DMS79 (cell line): Measurements from ENCODE around the gene SLC26A1.

Experiments
- DNase-seq: peaks from one replicate; lab custom pipeline; 2025; lab: John Stamatoyannopoulos, UW

The SLC26A1 gene

GRCh38 chr4:1028574-1029220 lies 35.5 kb upstream of the SLC26A1 start:
- no peak for DNase-seq

DNA sequence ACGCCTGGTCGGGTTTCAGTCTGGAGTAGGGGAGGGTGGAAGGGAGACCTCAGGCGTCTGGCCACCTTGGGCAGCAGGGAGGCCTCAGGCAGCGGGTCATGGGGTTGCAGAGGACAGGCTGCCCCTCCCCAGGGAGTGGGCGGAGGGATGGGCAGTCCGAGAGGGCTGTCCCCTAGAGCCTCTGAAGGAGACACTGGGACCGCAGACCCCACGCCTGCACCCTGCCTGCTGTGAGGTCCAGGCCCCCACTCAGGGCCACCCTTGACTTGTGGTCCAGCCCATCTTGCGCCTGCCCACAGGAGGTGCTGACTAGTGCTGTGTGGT lies 34.7 kb upstream of the SLC26A1 start:
- DNase-seq = no peak

DNA sequence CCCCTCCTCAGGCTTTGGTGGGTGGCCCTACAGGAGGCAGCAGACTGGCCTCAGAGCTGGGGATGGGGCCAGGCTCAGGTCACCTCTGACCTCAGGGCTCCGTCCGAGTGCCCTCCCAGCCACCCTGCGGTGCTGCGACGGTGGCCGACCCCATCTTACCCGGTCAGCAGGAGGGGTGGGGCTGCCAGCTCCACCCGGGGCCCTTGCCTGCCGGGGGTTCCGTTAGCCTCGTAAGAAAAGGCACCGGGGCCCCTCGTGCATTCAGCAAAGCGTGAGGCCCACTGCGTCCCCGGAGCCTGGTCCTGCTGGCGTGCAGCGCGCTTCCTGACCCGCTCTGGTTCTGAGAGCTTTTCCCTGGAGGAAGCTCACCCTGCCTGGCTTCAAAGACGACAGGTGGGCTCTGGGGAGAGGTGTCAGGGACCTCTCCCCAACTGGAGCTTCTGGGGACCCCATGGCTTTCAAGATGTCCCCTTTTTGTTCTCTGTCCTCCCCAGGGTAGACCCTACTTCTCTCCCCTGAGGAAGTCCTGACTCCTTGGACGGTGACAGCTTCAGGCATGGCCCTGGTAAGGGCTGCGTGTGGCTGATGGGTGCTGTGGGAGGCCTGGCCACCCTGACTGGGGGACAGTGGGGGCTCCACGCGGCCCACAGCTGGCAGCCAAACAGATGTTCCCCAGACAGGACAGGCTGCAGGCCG lies 34.2 kb upstream of the SLC26A1 start:
- DNase-seq = no peak

- DNase-seq = no peak
These were observed 32.9 kb upstream of the SLC26A1 start for GRCh38 chr4:1026115-1026514.

DNA sequence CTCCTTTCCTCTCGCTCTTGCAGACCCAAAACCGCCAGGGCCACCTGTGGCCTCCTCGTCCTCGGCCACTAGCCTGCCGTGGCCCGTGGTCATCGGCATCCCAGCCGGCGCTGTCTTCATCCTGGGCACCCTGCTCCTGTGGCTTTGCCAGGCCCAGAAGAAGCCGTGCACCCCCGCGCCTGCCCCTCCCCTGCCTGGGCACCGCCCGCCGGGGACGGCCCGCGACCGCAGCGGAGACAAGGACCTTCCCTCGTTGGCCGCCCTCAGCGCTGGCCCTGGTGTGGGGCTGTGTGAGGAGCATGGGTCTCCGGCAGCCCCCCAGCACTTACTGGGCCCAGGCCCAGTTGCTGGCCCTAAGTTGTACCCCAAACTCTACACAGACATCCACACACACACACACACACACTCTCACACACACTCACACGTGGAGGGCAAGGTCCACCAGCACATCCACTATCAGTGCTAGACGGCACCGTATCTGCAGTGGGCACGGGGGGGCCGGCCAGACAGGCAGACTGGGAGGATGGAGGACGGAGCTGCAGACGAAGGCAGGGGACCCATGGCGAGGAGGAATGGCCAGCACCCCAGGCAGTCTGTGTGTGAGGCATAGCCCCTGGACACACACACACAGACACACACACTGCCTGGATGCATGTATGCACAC lies 31.8 kb upstream of the SLC26A1 start:
- DNase-seq = no peak

- DNase-seq = no peak
These were observed 30.9 kb upstream of the SLC26A1 start for GRCh38 chr4:1023895-1024740.

- no peak for DNase-seq
These were observed 30.0 kb upstream of the SLC26A1 start for GRCh38 chr4:1023075-1023640.

GRCh38 chr4:1022739-1023066 lies 29.5 kb upstream of the SLC26A1 start:
- DNase-seq = no peak

DNA sequence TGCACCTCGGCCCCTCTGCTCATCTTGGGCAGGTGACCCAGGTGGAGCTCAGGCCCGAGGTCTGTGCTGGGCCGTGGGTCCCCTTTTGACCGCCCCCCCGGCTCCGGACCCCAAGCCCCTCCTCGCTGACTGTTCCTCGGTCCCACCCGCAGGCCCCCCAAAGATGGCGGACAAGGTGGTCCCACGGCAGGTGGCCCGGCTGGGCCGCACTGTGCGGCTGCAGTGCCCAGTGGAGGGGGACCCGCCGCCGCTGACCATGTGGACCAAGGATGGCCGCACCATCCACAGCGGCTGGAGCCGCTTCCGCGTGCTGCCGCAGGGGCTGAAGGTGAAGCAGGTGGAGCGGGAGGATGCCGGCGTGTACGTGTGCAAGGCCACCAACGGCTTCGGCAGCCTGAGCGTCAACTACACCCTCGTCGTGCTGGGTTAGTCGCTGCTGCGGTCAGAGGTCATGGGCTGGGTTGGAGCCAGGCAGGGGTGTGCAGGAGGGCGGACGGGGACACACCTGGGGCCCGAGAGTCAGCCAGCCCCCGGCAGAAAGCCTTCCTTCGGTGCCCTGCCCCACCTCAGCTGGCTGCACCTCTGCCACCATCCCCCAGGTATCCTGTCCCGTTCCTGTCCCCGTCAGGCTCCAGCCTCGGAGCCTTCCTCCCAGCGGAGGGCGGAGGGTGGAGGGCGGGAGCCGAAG lies 29.0 kb upstream of the SLC26A1 start:
- DNase-seq = no peak

DNA sequence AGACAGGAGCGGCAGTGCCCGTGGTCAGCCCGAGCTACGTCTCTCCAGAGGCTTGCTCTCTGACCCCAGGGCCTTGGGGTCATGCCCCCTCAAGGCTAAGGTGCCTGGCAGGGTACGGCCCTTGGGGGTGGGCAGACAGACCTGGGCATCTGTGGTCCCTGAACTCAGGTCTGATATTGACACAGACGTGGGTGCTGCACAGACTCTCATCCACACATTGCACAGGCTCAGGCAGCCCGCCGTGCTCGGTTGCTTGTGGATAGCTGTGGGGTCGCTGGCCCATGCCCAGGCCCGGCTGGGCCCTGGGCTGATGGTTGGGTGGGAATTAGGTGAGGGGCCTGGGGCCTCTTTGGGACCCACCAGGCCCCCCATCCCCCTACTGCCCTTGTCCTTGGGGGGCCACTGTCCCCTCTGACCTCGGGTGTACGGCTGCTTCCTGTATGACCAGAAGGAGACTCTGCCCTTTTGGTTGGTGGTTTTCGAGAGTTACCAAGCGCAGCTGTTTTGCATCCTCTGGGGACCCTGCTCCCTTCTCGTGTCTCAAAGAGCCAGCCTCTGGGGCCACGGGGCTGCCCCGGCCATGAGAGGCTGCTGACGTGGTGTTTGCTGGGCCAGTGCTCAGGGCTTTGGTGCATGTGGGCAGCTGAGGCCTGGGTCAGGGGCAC lies 28.3 kb upstream of the SLC26A1 start:
- DNase-seq = no peak

GRCh38 chr4:1019729-1020470 lies 26.7 kb upstream of the SLC26A1 start:
- DNase-seq = no peak

DNA sequence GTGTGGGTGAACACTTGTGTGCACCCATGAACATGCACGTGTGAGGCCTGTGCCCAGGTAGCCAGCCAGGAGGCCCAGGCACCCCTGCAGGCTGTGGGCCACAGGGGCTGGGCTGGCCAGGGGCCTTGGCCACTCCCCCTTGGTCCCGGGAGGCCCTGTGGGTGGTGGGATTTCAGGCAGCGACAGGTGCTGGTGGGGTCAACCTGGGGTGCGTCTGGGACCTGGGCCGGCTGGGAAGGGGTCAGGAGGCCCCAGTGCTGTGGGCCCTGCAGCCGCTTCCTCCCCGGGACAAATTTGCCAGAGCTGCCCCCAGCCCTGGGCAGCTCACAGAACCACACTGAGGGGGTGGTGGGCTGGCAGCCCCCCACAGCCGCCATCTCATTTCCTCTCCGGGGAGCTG lies 26.1 kb upstream of the SLC26A1 start:
- DNase-seq = no peak

- DNase-seq = no peak
These were observed 25.2 kb upstream of the SLC26A1 start for GRCh38 chr4:1018147-1019020.

DNA sequence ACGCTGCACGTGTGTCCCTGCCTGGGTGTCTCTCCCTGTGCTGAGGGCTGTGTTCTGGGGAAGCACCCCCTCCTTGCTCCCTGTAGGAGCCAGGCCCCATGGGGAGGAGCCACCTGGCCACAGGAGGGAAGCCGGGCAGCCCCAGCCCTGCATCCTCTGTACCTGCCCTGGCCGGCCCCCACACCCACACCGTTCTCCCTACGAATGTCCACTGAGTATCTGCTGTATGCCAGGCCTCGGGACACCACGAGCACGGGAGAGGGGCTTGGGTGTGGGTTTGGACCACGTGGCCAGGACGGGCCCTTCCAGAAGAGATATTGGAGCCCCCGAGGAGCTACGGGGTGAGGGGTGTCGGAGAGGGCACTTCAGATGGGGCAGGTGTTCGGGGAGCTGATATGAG lies 24.5 kb upstream of the SLC26A1 start:
- no peak for DNase-seq

- DNase-seq = no peak
These were observed 24.0 kb upstream of the SLC26A1 start for GRCh38 chr4:1017211-1017610.

DNA sequence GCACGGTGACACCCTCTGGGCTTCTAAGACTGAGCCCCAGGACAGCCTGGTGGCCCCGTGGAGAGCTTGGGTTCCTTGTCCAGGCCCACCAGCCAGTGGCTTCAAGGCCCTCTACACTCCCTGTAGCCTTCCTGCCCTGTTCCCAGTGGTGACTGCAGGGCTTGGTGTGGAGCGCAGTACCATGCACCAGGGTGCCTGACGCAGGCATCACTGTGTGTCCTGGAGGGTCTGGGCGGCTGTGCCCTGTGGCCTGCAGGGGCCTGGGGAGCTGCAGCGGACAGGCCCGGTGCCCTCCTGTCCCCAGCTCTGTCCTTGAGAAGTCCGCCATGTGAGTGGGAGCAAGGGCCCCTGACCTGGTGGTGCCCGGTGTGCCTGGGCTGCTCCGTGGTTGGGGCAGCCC lies 22.5 kb upstream of the SLC26A1 start:
- DNase-seq = no peak

- DNase-seq = no peak
These were observed 22.0 kb upstream of the SLC26A1 start for GRCh38 chr4:1015179-1015578.

DNA sequence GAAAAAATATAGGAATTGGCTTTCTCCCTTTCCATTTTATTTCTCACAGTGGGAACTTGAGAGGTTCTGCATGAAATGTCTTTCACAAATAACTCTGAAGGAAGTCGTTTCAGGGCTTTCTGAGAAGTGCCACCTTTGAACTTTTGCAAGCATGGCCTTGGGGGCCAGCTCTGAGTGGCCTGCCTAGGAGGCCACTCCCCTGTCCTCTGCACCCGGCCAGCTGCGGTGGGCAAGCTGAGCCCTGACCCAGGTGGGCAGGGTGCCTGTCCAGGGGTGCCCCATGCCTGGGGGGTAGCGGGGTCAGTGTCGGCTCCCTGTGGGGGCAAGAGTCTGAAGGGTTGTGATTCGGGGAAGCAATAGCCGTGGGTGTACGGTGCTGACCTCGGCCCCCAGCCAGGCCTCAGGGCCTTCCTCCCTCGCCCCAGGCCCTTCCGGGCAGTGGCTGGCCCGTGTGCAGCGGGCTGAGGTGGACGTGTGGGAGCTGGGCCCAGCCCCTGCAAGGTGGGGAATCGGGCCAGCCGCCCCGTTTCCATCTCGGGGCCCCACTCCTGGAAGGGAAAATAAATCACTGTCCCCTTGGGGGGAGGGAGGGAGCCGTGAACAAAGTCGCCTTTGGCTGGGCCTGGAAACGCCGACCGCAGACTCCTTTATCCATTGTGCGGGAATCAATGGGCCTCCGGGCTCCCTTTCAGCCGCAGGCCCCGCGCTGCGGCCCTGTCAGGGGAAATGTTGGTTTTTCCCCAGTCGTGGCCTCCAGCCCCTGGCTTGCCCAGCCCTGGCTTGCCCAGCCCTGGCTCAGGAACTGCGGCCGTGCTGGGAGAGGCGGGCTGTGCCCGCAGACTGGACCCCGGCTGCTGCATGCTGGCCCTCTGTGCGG lies 21.3 kb upstream of the SLC26A1 start:
- no peak for DNase-seq
